Karpas-422 (cell line): ENCODE results near the gene KCNQ1. TPM values are rescaled to one million over a fixed set of nuclear protein-coding genes. Genes with fewer than 3 reads are reported as not detected.

Source experiments
- DNase-seq: peaks from one replicate; pipeline ENCODE4 v3.0.0-alpha.2; 2015
- H2AFZ ChIP-seq: fragments of 200-600 bp; sonication (generic); 2 replicates; pipeline ENCODE4 v1.6.1; 2014; ENCODE audit warnings: antibody characterized with exemption, low read length, mixed read lengths
- H3K27ac ChIP-seq: fragments of 200-600 bp; sonication (generic); 2 replicates; pipeline ENCODE4 v1.5.1; 2014; ENCODE audit warnings: mild to moderate bottlenecking, low read length, moderate library complexity
- H3K27me3 ChIP-seq: fragments of 200-600 bp; sonication (generic); 2 replicates; pipeline ENCODE4 v1.6.1; 2014; ENCODE audit warnings: low read length, mixed read lengths
- H3K36me3 ChIP-seq: fragments of 200-600 bp; sonication (generic); 2 replicates; pipeline ENCODE4 v1.6.1; 2014; ENCODE audit warnings: low read length, mixed read lengths; ENCODE audit not compliant: insufficient read depth
- H3K4me1 ChIP-seq: fragments of 200-600 bp; sonication (generic); 2 replicates; pipeline ENCODE4 v1.6.1; 2014; ENCODE audit warnings: mild to moderate bottlenecking, low read length, mixed read lengths
- H3K4me2 ChIP-seq: fragments of 200-600 bp; sonication (generic); 2 replicates; pipeline ENCODE4 v1.6.1; 2014; ENCODE audit warnings: low read length, low read depth, mild to moderate bottlenecking; ENCODE audit not compliant: poor library complexity, severe bottlenecking
- H3K4me3 ChIP-seq: fragments of 200-600 bp; sonication (generic); 2 replicates; pipeline ENCODE4 v1.5.1; 2014; ENCODE audit warnings: mild to moderate bottlenecking, antibody characterized with exemption, low read length, mixed read lengths
- H3K79me2 ChIP-seq: fragments of 200-600 bp; sonication (generic); 2 replicates; pipeline ENCODE4 v1.6.1; 2014; ENCODE audit warnings: mild to moderate bottlenecking, low read length, mixed read lengths
- H3K9ac ChIP-seq: fragments of 200-600 bp; sonication (generic); 2 replicates; pipeline ENCODE4 v1.6.0; 2014; ENCODE audit warnings: low read length
- H3K9me2 ChIP-seq: fragments of 200-600 bp; sonication (generic), shearing (Covaris generic); replicated peaks from 2 replicates; pipeline ENCODE4 v1.6.0; 2014; ENCODE audit warnings: mild to moderate bottlenecking, low read length, moderate library complexity; ENCODE audit not compliant: insufficient read depth
- H3K9me3 ChIP-seq: fragments of 300-700, 200-600 bp; sonication (generic); 2 replicates; pipeline ENCODE4 v1.6.1; 2014; ENCODE audit warnings: low read length, mixed read lengths
- H4K20me1 ChIP-seq: fragments of 200-600 bp; sonication (generic); 2 replicates; pipeline ENCODE4 v1.6.1; 2014; ENCODE audit warnings: mild to moderate bottlenecking, antibody characterized with exemption, low read length, low read depth; ENCODE audit not compliant: insufficient read depth
- total RNA-seq: library from RNA; depleted of rRNA; stranded (reverse); fragments of >200 nt; shearing (Covaris generic); gene quantifications from 2 replicates; pipeline ENCODE4 v1.2.3, GENCODE V29; 2014; ENCODE audit warnings: low replicate concordance

KCNQ1 gene
- total RNA-seq, 1 experiment from 2014 or later: not detected

- Histone ChIP-seq H3K4me2 (no peak overlapping the region), H4K20me1 (no peaks in the 10 kb centered on the region), H3K9ac (no peak overlapping the region), H3K27me3 (no peaks in the 10 kb centered on the region), H3K36me3 (no peaks in the 10 kb centered on the region), H3K4me3 (no peak overlapping the region), H3K9me3 (no peaks in the 10 kb centered on the region), H3K4me1 (no peaks in the 10 kb centered on the region), H3K79me2 (no peaks in the 10 kb centered on the region), H3K27ac (no peak overlapping the region), H2AFZ (no peak overlapping the region), H3K9me2 (no peaks in the 10 kb centered on the region)
- DNase-seq: no peak
Measured at GRCh38 chr11:2814751-2815150, 369.9 kb downstream of the KCNQ1 start.

GRCh38 chr11:2815762-2816496 is 371.1 kb downstream of the KCNQ1 start:
- H3K9me3 ChIP-seq: no peaks in the 10 kb centered on the region; the same call in 1 of the 2 replicates
- no peak for DNase-seq
- H3K4me3 ChIP-seq: no peak overlapping the region
- H3K36me3 ChIP-seq: no peaks in the 10 kb centered on the region
- H2AFZ ChIP-seq: no peak overlapping the region
- no peaks in the 10 kb centered on the region for H3K4me1 ChIP-seq
- no peak overlapping the region for H3K4me2 ChIP-seq
- no peaks in the 10 kb centered on the region for H3K9me2 ChIP-seq
- H3K27ac ChIP-seq: no peak overlapping the region
- no peak overlapping the region for H3K9ac ChIP-seq
- no peaks in the 10 kb centered on the region for H3K79me2 ChIP-seq
- no peaks in the 10 kb centered on the region for H3K27me3 ChIP-seq
- H4K20me1 ChIP-seq: no peaks in the 10 kb centered on the region

GRCh38 chr11:2816523-2816922 is 371.7 kb downstream of the KCNQ1 start:
- Histone ChIP-seq H4K20me1 (no peaks in the 10 kb centered on the region), H3K9ac (no peak overlapping the region), H3K4me3 (no peak overlapping the region), H3K36me3 (no peaks in the 10 kb centered on the region), H3K79me2 (no peaks in the 10 kb centered on the region), H2AFZ (no peak overlapping the region), H3K4me1 (no peaks in the 10 kb centered on the region), H3K4me2 (no peak overlapping the region), H3K27me3 (no peaks in the 10 kb centered on the region), H3K9me3 (no peaks in the 10 kb centered on the region; the same call in 1 of the 2 replicates), H3K27ac (no peak overlapping the region), H3K9me2 (no peaks in the 10 kb centered on the region)
- no peak for DNase-seq

- H3K4me1 ChIP-seq: no peaks in the 10 kb centered on the region
- no peaks in the 10 kb centered on the region; the same call in 1 of the 2 replicates for H3K9me3 ChIP-seq
- H3K27ac ChIP-seq: no peak overlapping the region
- DNase-seq: no peak
- no peaks in the 10 kb centered on the region for H4K20me1 ChIP-seq
- no peaks in the 10 kb centered on the region for H3K9me2 ChIP-seq
- H3K9ac ChIP-seq: no peak overlapping the region
- H3K36me3 ChIP-seq: no peaks in the 10 kb centered on the region
- no peak overlapping the region for H2AFZ ChIP-seq
- no peaks in the 10 kb centered on the region; the same call in 1 of the 2 replicates for H3K27me3 ChIP-seq
- no peak overlapping the region for H3K4me3 ChIP-seq
- no peaks in the 10 kb centered on the region for H3K79me2 ChIP-seq
- H3K4me2 ChIP-seq: no peak overlapping the region
Measured at GRCh38 chr11:2816941-2817421, 372.2 kb downstream of the KCNQ1 start.

- Histone ChIP-seq H3K4me1 (no peaks in the 10 kb centered on the region), H4K20me1 (no peaks in the 10 kb centered on the region), H3K9me2 (no peaks in the 10 kb centered on the region), H3K27me3 (no peaks in the 10 kb centered on the region; the same call in 1 of the 2 replicates), H3K36me3 (no peaks in the 10 kb centered on the region), H3K79me2 (no peaks in the 10 kb centered on the region), H3K9ac (no peak overlapping the region), H3K4me3 (no peak overlapping the region), H3K9me3 (peaks cover 4% of the 10 kb centered on the region), H3K4me2 (no peak overlapping the region), H3K27ac (no peak overlapping the region), H2AFZ (no peak overlapping the region)
- DNase-seq: no peak
Measured at GRCh38 chr11:2817431-2817830, 372.6 kb downstream of the KCNQ1 start.

- Histone ChIP-seq H3K4me3 (no peak overlapping the region), H3K4me2 (no peak overlapping the region), H2AFZ (no peak overlapping the region), H3K36me3 (no peaks in the 10 kb centered on the region), H3K27ac (no peak overlapping the region), H3K27me3 (no peaks in the 10 kb centered on the region; the same call in 1 of the 2 replicates), H3K9ac (no peak overlapping the region), H3K79me2 (no peaks in the 10 kb centered on the region), H3K9me3 (peaks cover 10% of the 10 kb centered on the region), H3K4me1 (no peaks in the 10 kb centered on the region), H3K9me2 (no peaks in the 10 kb centered on the region), H4K20me1 (no peaks in the 10 kb centered on the region)
- no peak for DNase-seq
Measured at GRCh38 chr11:2818021-2818420, 373.2 kb downstream of the KCNQ1 start.

GRCh38 chr11:2818503-2818902 is 373.7 kb downstream of the KCNQ1 start:
- Histone ChIP-seq H2AFZ (no peak overlapping the region), H3K9me2 (no peaks in the 10 kb centered on the region), H3K4me3 (no peak overlapping the region), H3K4me2 (no peak overlapping the region), H3K4me1 (no peaks in the 10 kb centered on the region), H3K27ac (no peak overlapping the region), H3K9ac (no peak overlapping the region), H3K36me3 (no peaks in the 10 kb centered on the region), H3K27me3 (no peaks in the 10 kb centered on the region; the same call in 1 of the 2 replicates), H4K20me1 (no peaks in the 10 kb centered on the region), H3K9me3 (peaks cover 10% of the 10 kb centered on the region), H3K79me2 (no peaks in the 10 kb centered on the region)
- DNase-seq: no peak

- no peaks in the 10 kb centered on the region for H3K9me2 ChIP-seq
- no peak overlapping the region for H3K9ac ChIP-seq
- no peak for DNase-seq
- no peaks in the 10 kb centered on the region for H3K36me3 ChIP-seq
- H3K9me3 ChIP-seq: peaks cover 10% of the 10 kb centered on the region
- no peaks in the 10 kb centered on the region; the same call in 1 of the 2 replicates for H3K27me3 ChIP-seq
- H3K4me2 ChIP-seq: no peak overlapping the region
- no peak overlapping the region for H3K4me3 ChIP-seq
- no peak overlapping the region for H3K27ac ChIP-seq
- H3K79me2 ChIP-seq: no peaks in the 10 kb centered on the region
- no peak overlapping the region for H2AFZ ChIP-seq
- H3K4me1 ChIP-seq: no peaks in the 10 kb centered on the region
- H4K20me1 ChIP-seq: no peaks in the 10 kb centered on the region
Measured at GRCh38 chr11:2819316-2819715, 374.5 kb downstream of the KCNQ1 start.
